ENCODE measurements around the gene GARNL3.

The GARNL3 gene

DNA sequence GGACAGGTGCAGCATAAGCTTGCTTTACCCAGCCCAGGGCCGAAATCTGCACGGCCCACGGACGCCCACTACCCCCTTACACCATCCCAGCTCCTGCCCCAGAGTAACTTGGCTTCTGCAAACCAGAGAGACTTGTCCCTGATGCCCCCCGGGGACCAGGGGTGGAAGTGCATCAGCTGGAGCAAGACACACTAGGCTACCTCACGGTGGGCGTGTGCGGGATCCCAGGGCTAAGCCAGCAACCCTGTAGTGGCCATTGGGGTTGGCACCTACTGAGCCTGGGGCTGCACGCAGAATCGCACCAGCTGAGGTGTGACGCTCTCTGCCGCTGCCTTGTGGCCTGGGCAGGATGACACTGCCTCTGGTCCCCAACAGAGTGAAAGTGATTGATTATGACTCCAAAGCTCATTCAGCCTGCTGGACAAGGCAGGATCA is 153.5 kb downstream of the GARNL3 start:
- TF ChIP-seq, protein P1, sequence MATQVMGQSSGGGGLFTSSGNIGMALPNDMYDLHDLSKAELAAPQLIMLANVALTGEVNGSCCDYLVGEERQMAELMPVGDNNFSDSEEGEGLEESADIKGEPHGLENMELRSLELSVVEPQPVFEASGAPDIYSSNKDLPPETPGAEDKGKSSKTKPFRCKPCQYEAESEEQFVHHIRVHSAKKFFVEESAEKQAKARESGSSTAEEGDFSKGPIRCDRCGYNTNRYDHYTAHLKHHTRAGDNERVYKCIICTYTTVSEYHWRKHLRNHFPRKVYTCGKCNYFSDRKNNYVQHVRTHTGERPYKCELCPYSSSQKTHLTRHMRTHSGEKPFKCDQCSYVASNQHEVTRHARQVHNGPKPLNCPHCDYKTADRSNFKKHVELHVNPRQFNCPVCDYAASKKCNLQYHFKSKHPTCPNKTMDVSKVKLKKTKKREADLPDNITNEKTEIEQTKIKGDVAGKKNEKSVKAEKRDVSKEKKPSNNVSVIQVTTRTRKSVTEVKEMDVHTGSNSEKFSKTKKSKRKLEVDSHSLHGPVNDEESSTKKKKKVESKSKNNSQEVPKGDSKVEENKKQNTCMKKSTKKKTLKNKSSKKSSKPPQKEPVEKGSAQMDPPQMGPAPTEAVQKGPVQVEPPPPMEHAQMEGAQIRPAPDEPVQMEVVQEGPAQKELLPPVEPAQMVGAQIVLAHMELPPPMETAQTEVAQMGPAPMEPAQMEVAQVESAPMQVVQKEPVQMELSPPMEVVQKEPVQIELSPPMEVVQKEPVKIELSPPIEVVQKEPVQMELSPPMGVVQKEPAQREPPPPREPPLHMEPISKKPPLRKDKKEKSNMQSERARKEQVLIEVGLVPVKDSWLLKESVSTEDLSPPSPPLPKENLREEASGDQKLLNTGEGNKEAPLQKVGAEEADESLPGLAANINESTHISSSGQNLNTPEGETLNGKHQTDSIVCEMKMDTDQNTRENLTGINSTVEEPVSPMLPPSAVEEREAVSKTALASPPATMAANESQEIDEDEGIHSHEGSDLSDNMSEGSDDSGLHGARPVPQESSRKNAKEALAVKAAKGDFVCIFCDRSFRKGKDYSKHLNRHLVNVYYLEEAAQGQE (IDR thresholded peaks at IDR 0.05; ENCODE audit: insufficient read depth in 1 of 2, low read depth in 2 of 2, low read length in 2 of 2): no peak
- no peak for TF ChIP-seq TAF1 (IDR thresholded peaks at IDR 0.05; ENCODE audit: borderline replicate concordance, insufficient read depth, low read length)
- TF ChIP-seq SIN3A (IDR thresholded peaks at IDR 0.05; ENCODE audit: borderline replicate concordance, insufficient read depth, low read length): no peak
- TF ChIP-seq FOXP2 (optimal IDR thresholded peaks at IDR 0.05; ENCODE audit: borderline replicate concordance, extremely low read depth, extremely low read length, insufficient read depth): no peak

DNA sequence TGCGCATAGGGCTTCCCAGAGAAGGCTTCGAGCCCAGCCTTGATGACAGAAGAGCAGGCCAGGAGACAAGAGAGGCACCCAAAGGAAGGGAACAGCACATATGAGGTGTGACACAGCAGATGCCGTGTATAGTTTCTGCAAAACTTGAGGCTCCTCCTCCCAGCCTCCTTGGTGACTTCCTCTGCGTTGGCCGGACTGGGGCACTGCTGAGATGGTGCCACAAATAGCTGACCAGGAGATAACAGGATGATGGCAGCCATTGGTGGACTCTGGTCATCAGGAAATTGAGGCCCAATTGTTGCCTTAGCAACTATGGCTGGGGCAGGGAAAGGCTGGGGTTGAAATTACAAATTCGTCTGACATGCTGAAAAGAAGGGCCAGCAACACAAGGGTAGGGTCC is 154.8 kb downstream of the GARNL3 start:
- TF ChIP-seq SIN3A (IDR thresholded peaks at IDR 0.05; ENCODE audit: borderline replicate concordance, insufficient read depth, low read length) (no peak), TAF1 (IDR thresholded peaks at IDR 0.05; ENCODE audit: borderline replicate concordance, insufficient read depth, low read length) (no peak), FOXP2 (optimal IDR thresholded peaks at IDR 0.05; ENCODE audit: borderline replicate concordance, extremely low read depth, extremely low read length, insufficient read depth) (no peak), POLR2AphosphoS5 (IDR thresholded peaks at IDR 0.05; ENCODE audit: low read depth, low read length) (no peak)
- TF ChIP-seq, protein P1 (IDR thresholded peaks at IDR 0.05; ENCODE audit: insufficient read depth in 1 of 2, low read depth in 2 of 2, low read length in 2 of 2): no peak

DNA sequence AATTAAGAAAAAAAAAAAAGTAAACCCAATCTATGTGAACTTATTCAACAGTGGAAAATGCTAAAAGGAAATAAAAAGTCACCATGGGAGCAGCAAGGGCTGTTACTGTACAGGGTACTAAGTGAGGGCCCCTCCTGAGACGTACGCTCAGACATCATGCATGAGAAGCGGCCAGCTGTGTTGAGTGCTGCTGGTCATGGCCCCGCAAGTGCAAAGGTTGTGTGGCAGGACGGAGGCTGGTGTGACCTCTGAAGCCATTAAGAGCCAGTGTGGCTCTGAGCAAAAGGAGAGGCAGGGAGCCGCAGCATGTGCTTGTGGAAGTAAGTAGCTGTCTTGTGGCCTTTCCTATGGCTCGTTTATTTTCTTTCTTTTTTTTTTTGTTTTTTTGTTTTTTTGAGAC is 156.5 kb downstream of the GARNL3 start:
- TF ChIP-seq TAF1 (IDR thresholded peaks at IDR 0.05; ENCODE audit: borderline replicate concordance, insufficient read depth, low read length) (no peak), SIN3A (IDR thresholded peaks at IDR 0.05; ENCODE audit: borderline replicate concordance, insufficient read depth, low read length) (no peak), FOXP2 (optimal IDR thresholded peaks at IDR 0.05; ENCODE audit: borderline replicate concordance, extremely low read depth, extremely low read length, insufficient read depth) (no peak), POLR2AphosphoS5 (IDR thresholded peaks at IDR 0.05; ENCODE audit: low read depth, low read length) (no peak)
- TF ChIP-seq, protein P1 (IDR thresholded peaks at IDR 0.05; ENCODE audit: insufficient read depth in 1 of 2, low read depth in 2 of 2, low read length in 2 of 2): no peak

DNA sequence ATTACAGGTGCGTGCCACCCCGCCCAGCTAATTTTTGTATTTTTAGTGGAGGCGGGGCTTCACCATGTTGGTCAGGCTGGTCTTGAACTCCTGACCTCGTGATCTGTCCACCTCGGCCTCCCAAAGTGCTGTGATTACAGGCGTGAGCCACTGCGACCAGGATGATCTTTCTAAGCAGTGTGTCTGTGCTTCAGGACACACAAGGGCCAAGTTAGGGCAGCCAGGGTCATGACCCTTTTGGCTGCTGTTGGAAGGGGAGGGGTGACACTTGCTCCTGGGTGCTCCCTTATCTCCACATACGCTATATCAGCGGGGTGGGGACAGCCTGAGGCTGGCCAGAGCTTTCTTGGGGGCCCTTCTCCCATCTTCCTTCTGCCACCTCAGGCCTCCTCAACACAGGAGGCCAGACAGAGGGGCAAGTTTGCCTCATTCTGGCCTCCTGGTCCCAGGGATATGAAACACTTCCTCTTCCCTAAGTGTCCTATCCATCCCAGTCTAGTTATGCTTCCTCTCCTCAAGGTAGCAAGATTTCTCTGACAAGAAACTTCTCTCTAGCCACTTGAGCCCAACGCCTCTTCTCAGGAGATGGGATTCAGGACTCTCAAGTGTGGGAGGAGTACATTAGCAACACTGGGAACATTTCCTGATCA is 157.7 kb downstream of the GARNL3 start:
- TF ChIP-seq FOXP2 (optimal IDR thresholded peaks at IDR 0.05; ENCODE audit: borderline replicate concordance, extremely low read depth, extremely low read length, insufficient read depth) (no peak), TAF1 (IDR thresholded peaks at IDR 0.05; ENCODE audit: borderline replicate concordance, insufficient read depth, low read length) (no peak), SIN3A (IDR thresholded peaks at IDR 0.05; ENCODE audit: borderline replicate concordance, insufficient read depth, low read length) (no peak), POLR2AphosphoS5 (IDR thresholded peaks at IDR 0.05; ENCODE audit: low read depth, low read length) (no peak)
- TF ChIP-seq, protein P1 (IDR thresholded peaks at IDR 0.05; ENCODE audit: insufficient read depth in 1 of 2, low read depth in 2 of 2, low read length in 2 of 2): no peak

Measured in PFSK-1 (cell line).